Endothelial cell of umbilical vein (primary cell): ENCODE measurements around the gene KCMF1. TPM values are rescaled to one million over a fixed set of nuclear protein-coding genes. Genes with fewer than 3 reads are reported as not detected.

ENCODE experiments used
- BruUV-seq: library from RNA; stranded (reverse); fragments of 400-500 nt; replicated peaks from 2 replicates; lab custom pipeline; 2021; lab: Mats Ljungman, UMichigan
- CTCF ChIA-PET: fragments of 300-600, 350-600 bp; sonication (Branson Sonifier 250); formaldehyde crosslinking; loops from one replicate; lab custom pipeline; 2021; ENCODE audit warnings: antibody characterized with exemption, inconsistent platforms; lab: Charles Lee
- POLR2A ChIA-PET: fragments of 300-600, 350-600 bp; sonication (Branson Sonifier 250); formaldehyde crosslinking; loops from one replicate; lab custom pipeline; 2021; ENCODE audit warnings: antibody characterized with exemption, inconsistent platforms; lab: Charles Lee
- DNase-seq: peaks from one replicate; pipeline ENCODE4 v3.0.0-alpha.2; 2011; ENCODE audit warnings: low read depth, low spot score
- FAIRE-seq: peaks from 2 replicates; lab custom pipeline; 2011; peaks lifted over from hg19 to GRCh38; lab: Jason Lieb, UNC
- H2AFZ ChIP-seq: 2 replicates; pipeline ENCODE4 v1.6.0; 2012; ENCODE audit warnings: low read depth, low read length, control low read depth, inconsistent platforms
- H3K27ac ChIP-seq: 2 replicates; pipeline ENCODE4 v1.5.1; 2011; ENCODE audit warnings: low read depth, mild to moderate bottlenecking, control low read depth, low read length, moderate library complexity; ENCODE audit not compliant: insufficient read depth
- H3K27me3 ChIP-seq, 2 experiments: 2 replicates each; pipeline versions ENCODE4 v1.6.0 to v1.6.1; 2011; ENCODE audit warnings: low read length in 2 of 2, mixed read lengths in 1 of 2; ENCODE audit not compliant: control insufficient read depth in 2 of 2, insufficient read depth in 2 of 2
- H3K36me3 ChIP-seq, 2 experiments: 2 replicates in 1 of 2; 3 replicates in 1 of 2; pipeline ENCODE4 v1.5.1; 2011; ENCODE audit warnings: low read length in 2 of 2, mild to moderate bottlenecking in 1 of 2, moderate library complexity in 1 of 2; ENCODE audit not compliant: control insufficient read depth in 2 of 2, insufficient read depth in 2 of 2; ENCODE audit errors: extremely low read depth in 1 of 2
- H3K4me1 ChIP-seq: 3 replicates; pipeline ENCODE4 v1.5.1; 2011; ENCODE audit warnings: mild to moderate bottlenecking, low read length; ENCODE audit not compliant: control insufficient read depth, insufficient read depth; ENCODE audit errors: extremely low read depth
- H3K4me2 ChIP-seq: 2 replicates; pipeline ENCODE4 v1.6.1; 2011; ENCODE audit warnings: low read length, control low read depth, mixed read lengths; ENCODE audit not compliant: insufficient read depth
- H3K4me3 ChIP-seq, 3 experiments: fragments of 200-600 bp in 1 of 3; sonication (generic), shearing (Covaris generic) in 1 of 3; replicated peaks in 1 of 3; 2 replicates each; pipeline ENCODE4 v1.5.1; 2011 to 2016; ENCODE audit warnings: control low read depth in 3 of 3, low read length in 3 of 3, mild to moderate bottlenecking in 2 of 3, inconsistent platforms in 1 of 3, low read depth in 1 of 3, moderate library complexity in 1 of 3; ENCODE audit not compliant: insufficient read depth in 1 of 3
- H3K79me2 ChIP-seq: 2 replicates; pipeline ENCODE4 v1.6.0; 2012; ENCODE audit warnings: low read length, inconsistent platforms; ENCODE audit not compliant: control insufficient read depth, insufficient read depth
- H3K9ac ChIP-seq: replicated peaks from 2 replicates; pipeline ENCODE3; 2011; ENCODE audit warnings: low read length, control low read depth; ENCODE audit not compliant: insufficient read depth; ENCODE audit errors: extremely low read depth
- H3K9me1 ChIP-seq: replicated peaks from 3 replicates; pipeline ENCODE4 v1.6.0; 2011; ENCODE audit warnings: mild to moderate bottlenecking, low read length; ENCODE audit not compliant: control insufficient read depth, insufficient read depth; ENCODE audit errors: extremely low read depth
- H3K9me3 ChIP-seq: replicated peaks from 2 replicates; pipeline ENCODE4 v1.5.1; 2012; ENCODE audit warnings: low read length, inconsistent platforms; ENCODE audit not compliant: control insufficient read depth, insufficient read depth
- H4K20me1 ChIP-seq: replicated peaks from 2 replicates; pipeline ENCODE3; 2011; ENCODE audit warnings: mild to moderate bottlenecking, low read length; ENCODE audit not compliant: control insufficient read depth, insufficient read depth; ENCODE audit errors: extremely low read depth
- EZH2 ChIP-seq: IDR thresholded peaks from 2 replicates; pipeline ENCODE4 v1.6.1; 2012; ENCODE audit warnings: borderline replicate concordance, low read depth, mild to moderate bottlenecking, moderate library complexity, low read length, inconsistent platforms; ENCODE audit not compliant: severe bottlenecking
- FOS ChIP-seq: IDR thresholded peaks from 2 replicates; pipeline ENCODE4 v1.6.1; 2011; ENCODE audit warnings: mild to moderate bottlenecking, low read length, moderate library complexity, borderline replicate concordance; ENCODE audit not compliant: insufficient read depth
- GATA2 ChIP-seq: IDR thresholded peaks from 2 replicates; pipeline ENCODE4 v1.7.0; 2011; ENCODE audit warnings: low read depth, mild to moderate bottlenecking, moderate library complexity, mixed read lengths, low read length; ENCODE audit not compliant: insufficient read length, insufficient read depth
- JUN ChIP-seq: IDR thresholded peaks from 2 replicates; pipeline ENCODE4 v1.6.1; 2011; ENCODE audit warnings: borderline replicate concordance, low read depth; ENCODE audit not compliant: insufficient read length, insufficient read depth
- MYC ChIP-seq: IDR thresholded peaks from one replicate; pipeline ENCODE4 v1.6.1; 2011; ENCODE audit warnings: mild to moderate bottlenecking, low read depth, low read length
- POLR2A ChIP-seq: IDR thresholded peaks from 2 replicates; pipeline ENCODE4 v1.6.1; 2012; ENCODE audit warnings: low read depth, mild to moderate bottlenecking, control low read depth, low read length
- POLR2AphosphoS5 ChIP-seq: IDR thresholded peaks from 2 replicates; pipeline ENCODE4 v1.6.1; 2012; ENCODE audit warnings: low read depth, mild to moderate bottlenecking, control low read depth, low read length, moderate library complexity; ENCODE audit not compliant: insufficient read depth
- dilution Hi-C: fragments of 300-500 bp; cut with MboI; formaldehyde crosslinking; loops from one replicate; pipeline ENCODE4 v1.15.0; 2019; ENCODE audit warnings: low sequenced_read_pairs; ENCODE audit not compliant: extremely low pct_ligation_motif_present
- intact Hi-C: fragments of 100-400 bp; cut with micrococcal nuclease; formaldehyde crosslinking; loops from one replicate; pipeline ENCODE4 v1.10.0; 2022
- polyA plus RNA-seq, 4 experiments: library from polyadenylated mRNA; depleted of rRNA in 3 of 4; stranded (reverse) in 3 of 4; unstranded in 1 of 4; fragments of >200 nt; gene quantifications; 2 replicates each; pipeline versions ENCODE4 v1.2.1 to v1.2.3, GENCODE V29; 2011 to 2012; ENCODE audit warnings: missing spikeins in 1 of 4
- total RNA-seq: library from RNA; stranded (reverse); gene quantifications from 2 replicates; pipeline ENCODE4 v1.2.3, GENCODE V29; 2021
- TF ChIP-seq, protein P1 (sequence below): IDR thresholded peaks from 2 replicates; pipeline ENCODE4 v1.6.1; 2011; ENCODE audit not compliant: insufficient read depth, insufficient read length
- TF ChIP-seq, protein P2 (sequence below), 2 donors: IDR thresholded peaks; 1 replicate in 1 of 2; 2 replicates in 1 of 2; pipeline ENCODE4 v1.5.1; 2011; ENCODE audit warnings: low read length in 2 of 2, mild to moderate bottlenecking in 2 of 2, moderate library complexity in 2 of 2, control low read depth in 1 of 2, inconsistent platforms in 1 of 2, low read depth in 1 of 2; ENCODE audit not compliant: insufficient read depth in 1 of 2; ENCODE audit errors: extremely low read depth in 1 of 2

The KCMF1 gene
- total and polyA plus RNA-seq, 2 donors (not counting 3 experiments of a cell fraction or from before 2014, with no cell fraction given) = 49.3 to 78.4 TPM

DNA sequence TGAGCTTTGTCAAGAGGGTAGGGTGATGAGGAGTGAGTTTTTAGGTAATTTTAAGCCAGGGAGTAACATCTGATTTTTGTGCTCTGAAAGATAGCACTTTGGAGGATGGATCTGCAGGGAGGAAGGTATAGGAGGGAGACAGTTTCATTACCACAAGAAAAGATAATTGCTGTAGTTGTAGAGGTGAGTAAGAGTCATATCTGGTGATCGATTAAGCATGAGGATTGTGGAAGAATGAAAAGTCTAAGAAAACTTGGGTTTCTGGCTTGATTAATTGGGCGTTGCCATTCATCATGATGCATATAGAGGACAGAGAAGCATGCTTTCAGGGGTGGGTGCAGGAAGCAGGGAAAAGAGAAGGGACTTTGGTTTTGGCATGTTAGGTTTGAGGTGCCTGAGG, 18.5 kb downstream of the KCMF1 start:
- H3K27me3 ChIP-seq = no peaks in the 10 kb centered on the region
- dilution Hi-C loops (no loop called here), intact Hi-C loops (no loop called here)
- CTCF ChIA-PET = no interaction called here
- H3K4me2 ChIP-seq = no peak overlapping the region
- no peak overlapping the region for H3K4me3 ChIP-seq
- peaks cover 14% of the 10 kb centered on the region for H4K20me1 ChIP-seq
- peaks cover 97% of the 10 kb centered on the region for H3K79me2 ChIP-seq
- H3K9ac ChIP-seq = no peak overlapping the region
- H3K9me3 ChIP-seq = no peaks in the 10 kb centered on the region
- H2AFZ ChIP-seq = no peak overlapping the region
- no peaks in the 10 kb centered on the region for H3K9me1 ChIP-seq
- H3K36me3 ChIP-seq = no peaks in the 10 kb centered on the region
- TF ChIP-seq GATA2 (no peak), MYC (no peak), EZH2 (no peak), POLR2AphosphoS5 (no peak), JUN (no peak), FOS (no peak)
- no TSS peak for BruUV-seq
- no peak for FAIRE-seq
- POLR2A ChIA-PET = no interaction called here
- DNase-seq = no peak
- peaks cover 11% of the 10 kb centered on the region for H3K4me1 ChIP-seq
- H3K27ac ChIP-seq = no peak overlapping the region

DNA sequence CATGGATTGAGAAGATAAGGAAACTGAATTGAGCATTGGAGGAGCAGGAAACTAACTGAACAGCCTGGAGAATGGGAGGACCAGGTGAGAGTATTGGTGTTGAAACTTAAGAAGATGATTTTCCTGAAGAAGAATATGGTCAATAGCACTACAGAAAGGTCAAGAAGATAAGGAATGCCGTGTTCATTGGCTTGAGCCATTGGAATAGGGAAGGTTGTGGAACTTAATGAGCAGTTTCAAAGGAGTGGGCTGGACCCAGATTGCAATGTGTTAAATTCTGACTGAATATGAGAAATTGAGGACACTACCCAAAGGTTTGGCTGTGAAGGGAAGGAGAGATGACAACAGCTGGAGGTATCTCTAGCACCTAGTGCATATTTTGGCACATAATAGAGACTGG, 19.0 kb downstream of the KCMF1 start:
- Histone ChIP-seq H3K79me2 (peaks cover 95% of the 10 kb centered on the region), H3K36me3 (no peaks in the 10 kb centered on the region), H3K4me2 (no peak overlapping the region), H2AFZ (no peak overlapping the region), H3K9me1 (no peaks in the 10 kb centered on the region), H3K27me3 (no peaks in the 10 kb centered on the region), H3K4me1 (peaks cover 11% of the 10 kb centered on the region), H3K9me3 (no peaks in the 10 kb centered on the region), H3K4me3 (no peak overlapping the region), H3K27ac (no peak overlapping the region), H3K9ac (no peak overlapping the region), H4K20me1 (peaks cover 18% of the 10 kb centered on the region)
- TF ChIP-seq JUN = no peak
- no peak for TF ChIP-seq GATA2
- TF ChIP-seq MYC = no peak
- TF ChIP-seq, protein P1, sequence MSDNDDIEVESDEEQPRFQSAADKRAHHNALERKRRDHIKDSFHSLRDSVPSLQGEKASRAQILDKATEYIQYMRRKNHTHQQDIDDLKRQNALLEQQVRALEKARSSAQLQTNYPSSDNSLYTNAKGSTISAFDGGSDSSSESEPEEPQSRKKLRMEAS = no peak
- TF ChIP-seq FOS = no peak
- no peak for TF ChIP-seq POLR2AphosphoS5
- no peak for TF ChIP-seq POLR2A
- TF ChIP-seq, protein P2, sequence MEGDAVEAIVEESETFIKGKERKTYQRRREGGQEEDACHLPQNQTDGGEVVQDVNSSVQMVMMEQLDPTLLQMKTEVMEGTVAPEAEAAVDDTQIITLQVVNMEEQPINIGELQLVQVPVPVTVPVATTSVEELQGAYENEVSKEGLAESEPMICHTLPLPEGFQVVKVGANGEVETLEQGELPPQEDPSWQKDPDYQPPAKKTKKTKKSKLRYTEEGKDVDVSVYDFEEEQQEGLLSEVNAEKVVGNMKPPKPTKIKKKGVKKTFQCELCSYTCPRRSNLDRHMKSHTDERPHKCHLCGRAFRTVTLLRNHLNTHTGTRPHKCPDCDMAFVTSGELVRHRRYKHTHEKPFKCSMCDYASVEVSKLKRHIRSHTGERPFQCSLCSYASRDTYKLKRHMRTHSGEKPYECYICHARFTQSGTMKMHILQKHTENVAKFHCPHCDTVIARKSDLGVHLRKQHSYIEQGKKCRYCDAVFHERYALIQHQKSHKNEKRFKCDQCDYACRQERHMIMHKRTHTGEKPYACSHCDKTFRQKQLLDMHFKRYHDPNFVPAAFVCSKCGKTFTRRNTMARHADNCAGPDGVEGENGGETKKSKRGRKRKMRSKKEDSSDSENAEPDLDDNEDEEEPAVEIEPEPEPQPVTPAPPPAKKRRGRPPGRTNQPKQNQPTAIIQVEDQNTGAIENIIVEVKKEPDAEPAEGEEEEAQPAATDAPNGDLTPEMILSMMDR (IDR thresholded peaks at IDR 0.05; ENCODE audit: extremely low read depth in 1 of 2, insufficient read depth in 1 of 2, low read depth in 1 of 2, low read length in 2 of 2) = no peak
- no peak for TF ChIP-seq EZH2
- FAIRE-seq = no peak
- DNase-seq = no peak
- intact Hi-C loops (no loop called here), dilution Hi-C loops (no loop called here)
- ChIA-PET POLR2A (no interaction called here), CTCF (no interaction called here)
- no TSS peak for BruUV-seq
